ENCODE results near the gene S100P.

- TF ChIP-seq YY1 (IDR thresholded peaks at IDR 0.05; ENCODE audit: insufficient read depth, insufficient read length) (no peak), ZNF274 (IDR thresholded peaks at IDR 0.05; ENCODE audit: low read depth, low read length) (no peak)
Observed at GRCh38 chr4:6716958-6717655, 23.4 kb downstream of the S100P start.

Measured in NT2/D1 (cell line).